Gastroesophageal sphincter (tissue), 4 donors: Measurements from ENCODE around the gene PRKRIP1. TPM values are rescaled to one million over a fixed set of nuclear protein-coding genes. Genes with fewer than 3 reads are reported as not detected.

Experiments used
- ATAC-seq: fragments of 150-250 bp; one replicate; pipeline ENCODE4 v1.9.1; 2016; ENCODE audit warnings: mild to moderate bottlenecking, moderate library complexity
- H3K27ac ChIP-seq, 4 donors: fragments of 200-600 bp; sonication (generic) in 3 of 4; 1 replicate in 3 of 4; 2 replicates in 1 of 4; pipeline ENCODE4 v1.5.1; 2016 to 2019
- H3K27me3 ChIP-seq: fragments of 200-600 bp; sonication (generic); one replicate; pipeline ENCODE4 v1.5.1; 2019
- H3K36me3 ChIP-seq, 2 donors: fragments of 200-600 bp; sonication (generic); one replicate each; pipeline ENCODE4 v1.5.1; 2019; ENCODE audit warnings: control low read depth in 1 of 2
- H3K4me1 ChIP-seq, 3 donors: fragments of 200-600 bp; sonication (generic); 1 replicate in 2 of 3; 2 replicates in 1 of 3; pipeline ENCODE4 v1.5.1; 2016 to 2019; ENCODE audit warnings: control low read depth in 2 of 3
- H3K4me3 ChIP-seq, 2 donors: fragments of 200-600 bp; sonication (generic); one replicate each; pipeline ENCODE4 v1.5.1; 2019; ENCODE audit warnings: mild to moderate bottlenecking in 1 of 2, moderate library complexity in 1 of 2
- H3K9me3 ChIP-seq, 3 donors: fragments of 200-600 bp; sonication (generic); one replicate each; pipeline ENCODE4 v1.5.1; 2017 to 2019; ENCODE audit warnings: control low read depth in 2 of 3
- CTCF ChIP-seq, 4 experiments: fragments of 200-600 bp in 2 of 4; fragments of 450-650 bp in 2 of 4; sonication (generic) in 1 of 4; IDR thresholded peaks; one replicate each; pipeline ENCODE4 v1.5.1; 2017 to 2019; ENCODE audit warnings: antibody characterized with exemption in 4 of 4, mild to moderate bottlenecking in 2 of 4, moderate library complexity in 2 of 4
- EP300 ChIP-seq: sonication (generic); formaldehyde crosslinking; IDR thresholded peaks from one replicate; pipeline ENCODE4 v1.6.1; 2017; ENCODE audit warnings: antibody characterized with exemption, mild to moderate bottlenecking
- POLR2A ChIP-seq, 2 donors: fragments of 450-650 bp; IDR thresholded peaks; one replicate each; pipeline ENCODE4 v1.6.1; 2017; ENCODE audit warnings: antibody characterized with exemption in 2 of 2, mild to moderate bottlenecking in 2 of 2, moderate library complexity in 1 of 2
- POLR2AphosphoS5 ChIP-seq: sonication (generic); formaldehyde crosslinking; IDR thresholded peaks from one replicate; pipeline ENCODE4 v1.6.1; 2017; ENCODE audit warnings: antibody characterized with exemption
- WGBS, 2 donors: methylation state at CpG; one replicate each; pipeline ENCODE4 v1.1.5; 2018; ENCODE audit warnings: low coverage in 1 of 2; 5-methylcytosine and 5-hydroxymethylcytosine counted together
- total RNA-seq, 4 donors: library from RNA; depleted of rRNA; stranded (reverse); fragments of >200 nt; gene quantifications; one replicate each; pipeline ENCODE4 v1.1.0, GENCODE V29; 2016

The PRKRIP1 gene
- total RNA-seq, 4 donors from 2014 or later: 11.7 to 48.7 (median 24.4) TPM

GRCh38 chr7:102449136-102449535 lies 53.0 kb downstream of the PRKRIP1 start:
- Histone ChIP-seq H3K27me3 (no peaks in the 10 kb centered on the region), H3K4me3 (no peak overlapping the region), H3K4me1 (no peaks in the 10 kb centered on the region), H3K27ac (no peak overlapping the region), H3K36me3 (peaks cover 0 to 29% of the 10 kb centered on the region in 2 donors), H3K9me3 (no peaks in the 10 kb centered on the region)
- WGBS, 2 donors: 92 to 100% methylated on average over 3 to 4 of the region's 15 CpGs
- no peak for ATAC-seq
- TF ChIP-seq POLR2A (IDR thresholded peaks at IDR 0.05) (no peak), EP300 (no peak), CTCF (IDR thresholded peaks at IDR 0.05) (no peak), POLR2AphosphoS5 (no peak)

GRCh38 chr7:102450242-102450641 lies 54.1 kb downstream of the PRKRIP1 start:
- no peak for ATAC-seq
- WGBS, 2 donors: 47 to 71% methylated on average over 3 to 5 of the region's 6 CpGs
- peaks cover 0 to 34% of the 10 kb centered on the region in 2 donors for H3K36me3 ChIP-seq

GRCh38 chr7:102451371-102452054 lies 55.4 kb downstream of the PRKRIP1 start:
- H3K36me3 ChIP-seq: peaks cover 0 to 41% of the 10 kb centered on the region in 2 donors
- no peaks in the 10 kb centered on the region for H3K4me1 ChIP-seq
- no peaks in the 10 kb centered on the region for H3K9me3 ChIP-seq
- peak; percentile 23 for ATAC-seq
- TF ChIP-seq POLR2AphosphoS5 (no peak), EP300 (no peak), CTCF (IDR thresholded peaks at IDR 0.05) (no peak), POLR2A (IDR thresholded peaks at IDR 0.05) (no peak)
- 53 to 74% methylated on average over 3 to 7 of the region's 23 CpGs for WGBS, 2 donors
- H3K27me3 ChIP-seq: no peaks in the 10 kb centered on the region
- no peak overlapping the region for H3K4me3 ChIP-seq
- no peak overlapping the region for H3K27ac ChIP-seq

More at GRCh38 chr7:102450242-102450641, 54.1 kb downstream of the PRKRIP1 start:
- Histone ChIP-seq H3K9me3 (no peaks in the 10 kb centered on the region), H3K27ac (no peak overlapping the region), H3K27me3 (no peaks in the 10 kb centered on the region), H3K4me3 (no peak overlapping the region), H3K4me1 (no peaks in the 10 kb centered on the region)
- TF ChIP-seq CTCF (IDR thresholded peaks at IDR 0.05) (no peak), POLR2AphosphoS5 (no peak), POLR2A (IDR thresholded peaks at IDR 0.05) (no peak), EP300 (no peak)

GRCh38 chr7:102452451-102452850 lies 56.3 kb downstream of the PRKRIP1 start:
- TF ChIP-seq POLR2AphosphoS5: no peak
- no peak for TF ChIP-seq POLR2A (IDR thresholded peaks at IDR 0.05)
- no peak for TF ChIP-seq CTCF (IDR thresholded peaks at IDR 0.05)
- TF ChIP-seq EP300: no peak
- Histone ChIP-seq H3K27me3 (no peaks in the 10 kb centered on the region), H3K36me3 (peaks cover 0 to 41% of the 10 kb centered on the region in 2 donors), H3K4me1 (no peaks in the 10 kb centered on the region), H3K27ac (no peak overlapping the region), H3K4me3 (no peak overlapping the region), H3K9me3 (no peaks in the 10 kb centered on the region)
- WGBS, 2 donors: 97% methylated on average over 6 of the region's 6 CpGs; no CpG with 5 or more reads in 1 of the 2 donors
- no peak for ATAC-seq

GRCh38 chr7:102453319-102453718 lies 57.2 kb downstream of the PRKRIP1 start:
- H3K4me1 ChIP-seq: no peaks in the 10 kb centered on the region
- WGBS, 2 donors: 100% methylated on average over 3 of the region's 7 CpGs; no CpG with 5 or more reads in 1 of the 2 donors
- H3K36me3 ChIP-seq: peaks cover 0 to 41% of the 10 kb centered on the region in 2 donors
- H3K9me3 ChIP-seq: no peaks in the 10 kb centered on the region
- H3K27me3 ChIP-seq: no peaks in the 10 kb centered on the region
- H3K27ac ChIP-seq: no peak overlapping the region
- TF ChIP-seq POLR2AphosphoS5 (no peak), POLR2A (IDR thresholded peaks at IDR 0.05) (no peak)
- no peak overlapping the region for H3K4me3 ChIP-seq
- ATAC-seq: no peak
